IMR-90 (cell line): ENCODE data around the gene C2orf92. TPM values are rescaled to one million over a fixed set of nuclear protein-coding genes. Genes with fewer than 3 reads are reported as not detected.

Experiments
- ATAC-seq: fragments of 200-7000 bp; cut with Tn5 transposase; 2 replicates; pipeline ENCODE4 v1.9.1; 2020; ENCODE audit warnings: low read depth, mild to moderate bottlenecking, moderate library complexity
- BruUV-seq: library from RNA; stranded (reverse); fragments of 400-500 nt; replicated peaks from 2 replicates; lab custom pipeline; 2021; lab: Mats Ljungman, UMichigan
- CTCF ChIA-PET: fragments of 300-600 bp; formaldehyde crosslinking; extraction: SDS; loops from one replicate; lab custom pipeline; 2021; ENCODE audit warnings: antibody characterized with exemption; lab: Yijun Ruan, JAX
- POLR2A ChIA-PET: fragments of 300-600 bp; sonication (Branson Sonifier 250); formaldehyde crosslinking; loops from one replicate; lab custom pipeline; 2022; ENCODE audit warnings: antibody characterized with exemption; ENCODE audit not compliant: unreplicated experiment; lab: Charles Lee
- DNase-seq: peaks from one replicate; pipeline ENCODE4 v3.0.0; 2013
- H2AFZ ChIP-seq: replicated peaks from 2 replicates; pipeline ENCODE3; 2013; ENCODE audit warnings: low read length, mild to moderate bottlenecking; ENCODE audit not compliant: poor library complexity
- H2AK5ac ChIP-seq: 2 replicates; pipeline ENCODE4 v1.6.1; 2013; ENCODE audit warnings: low read depth, low read length, inconsistent platforms
- H2AK9ac ChIP-seq: replicated peaks from 2 replicates; pipeline ENCODE3; 2013; ENCODE audit warnings: mild to moderate bottlenecking, low read depth, low read length, moderate library complexity; ENCODE audit not compliant: poor library complexity
- H2BK120ac ChIP-seq: 2 replicates; pipeline ENCODE4 v1.6.1; 2013; ENCODE audit warnings: low read depth, low read length, inconsistent platforms
- H2BK15ac ChIP-seq: 3 replicates; pipeline ENCODE4 v1.6.1; 2013; ENCODE audit warnings: low read depth, low read length, inconsistent platforms
- H2BK20ac ChIP-seq: 2 replicates; pipeline ENCODE4 v1.6.1; 2013; ENCODE audit warnings: low read depth, mild to moderate bottlenecking, inconsistent platforms, low read length, moderate library complexity
- H2BK5ac ChIP-seq: 2 replicates; pipeline ENCODE4 v1.6.1; 2013; ENCODE audit warnings: mild to moderate bottlenecking, low read depth, low read length, inconsistent platforms; ENCODE audit not compliant: poor library complexity, severe bottlenecking
- H3K14ac ChIP-seq: replicated peaks from 2 replicates; pipeline ENCODE4 v1.6.1; 2013; ENCODE audit warnings: low read depth, low read length, inconsistent platforms
- H3K18ac ChIP-seq: 2 replicates; pipeline ENCODE4 v1.6.1; 2013; ENCODE audit warnings: low read depth, low read length, control low read depth
- H3K23ac ChIP-seq: 2 replicates; pipeline ENCODE4 v1.6.1; 2013; ENCODE audit warnings: low read depth, low read length, inconsistent platforms
- H3K27ac ChIP-seq: 2 replicates; pipeline ENCODE4 v1.5.1; 2013; ENCODE audit warnings: mild to moderate bottlenecking, control low read depth, low read length; ENCODE audit not compliant: insufficient read depth
- H3K27me3 ChIP-seq: 2 replicates; pipeline ENCODE4 v1.6.1; 2013; ENCODE audit warnings: low read length; ENCODE audit not compliant: control insufficient read depth, insufficient read depth
- H3K36me3 ChIP-seq: 2 replicates; pipeline ENCODE4 v1.6.1; 2013; ENCODE audit warnings: low read length, mixed read lengths; ENCODE audit not compliant: control insufficient read depth, insufficient read depth
- H3K4ac ChIP-seq: 2 replicates; pipeline ENCODE4 v1.6.1; 2013; ENCODE audit warnings: low read depth, low read length, inconsistent platforms
- H3K4me1 ChIP-seq: 2 replicates; pipeline ENCODE4 v1.6.1; 2013; ENCODE audit warnings: low read length, mixed read lengths; ENCODE audit not compliant: control insufficient read depth, insufficient read depth
- H3K4me2 ChIP-seq: 2 replicates; pipeline ENCODE4 v1.6.1; 2013; ENCODE audit warnings: low read depth, mild to moderate bottlenecking, control low read depth, low read length, moderate library complexity
- H3K4me3 ChIP-seq: 2 replicates; pipeline ENCODE4 v1.5.1; 2013; ENCODE audit warnings: low read depth, mild to moderate bottlenecking, control low read depth, low read length, moderate library complexity; ENCODE audit not compliant: insufficient read depth
- H3K56ac ChIP-seq: 2 replicates; pipeline ENCODE4 v1.6.1; 2013; ENCODE audit warnings: low read length, inconsistent platforms; ENCODE audit not compliant: insufficient read depth; ENCODE audit errors: extremely low read depth
- H3K79me1 ChIP-seq, 2 experiments: 2 replicates each; pipeline ENCODE4 v1.6.1; 2013; ENCODE audit warnings: low read length in 2 of 2, inconsistent platforms in 1 of 2, low read depth in 1 of 2
- H3K9ac ChIP-seq: 2 replicates; pipeline ENCODE4 v1.6.1; 2013; ENCODE audit warnings: low read depth, low read length, control low read depth
- H3K9me1 ChIP-seq: 2 replicates; pipeline ENCODE4 v1.6.1; 2013; ENCODE audit warnings: low read length, inconsistent platforms; ENCODE audit not compliant: insufficient read depth
- H3K9me3 ChIP-seq: 2 replicates; pipeline ENCODE4 v1.6.1; 2013; ENCODE audit warnings: low read length; ENCODE audit not compliant: control insufficient read depth, insufficient read depth
- H4K20me1 ChIP-seq: 2 replicates; pipeline ENCODE4 v1.6.1; 2013; ENCODE audit warnings: low read length, inconsistent platforms; ENCODE audit not compliant: insufficient read depth
- H4K5ac ChIP-seq: 2 replicates; pipeline ENCODE4 v1.6.1; 2013; ENCODE audit warnings: mild to moderate bottlenecking, low read depth, low read length, control low read depth
- H4K8ac ChIP-seq, 2 experiments: 2 replicates each; pipeline ENCODE4 v1.6.1; 2013; ENCODE audit warnings: low read depth in 2 of 2, low read length in 2 of 2, control low read depth in 1 of 2, inconsistent platforms in 1 of 2
- H4K91ac ChIP-seq: 2 replicates; pipeline ENCODE4 v1.6.1; 2013; ENCODE audit warnings: low read depth, low read length, inconsistent platforms; ENCODE audit not compliant: insufficient read depth
- BHLHE40 ChIP-seq: fragments of 150-350 bp; IDR thresholded peaks from 2 replicates; pipeline ENCODE4 v1.6.1; 2016; ENCODE audit warnings: mild to moderate bottlenecking, low read depth, low read length
- CEBPB ChIP-seq: IDR thresholded peaks from 2 replicates; pipeline ENCODE4 v1.6.1; 2012; ENCODE audit warnings: low read depth, low read length, improper control_type of control experiment
- CHD1 ChIP-seq: IDR thresholded peaks from 2 replicates; pipeline ENCODE4 v1.6.1; 2012; ENCODE audit warnings: low read depth, low read length, improper control_type of control experiment
- MAZ ChIP-seq: IDR thresholded peaks from 2 replicates; pipeline ENCODE4 v1.6.1; 2012; ENCODE audit warnings: low read depth, mild to moderate bottlenecking, low read length, improper control_type of control experiment, moderate library complexity, borderline replicate concordance
- NFE2L2 ChIP-seq: fragments of 150-350 bp; IDR thresholded peaks from 2 replicates; pipeline ENCODE4 v1.6.1; 2016; ENCODE audit warnings: low read depth, mild to moderate bottlenecking, low read length
- POLR2A ChIP-seq: IDR thresholded peaks from 2 replicates; pipeline ENCODE4 v1.6.1; 2012; ENCODE audit warnings: mild to moderate bottlenecking, low read depth, low read length
- RAD21 ChIP-seq: IDR thresholded peaks from 2 replicates; pipeline ENCODE4 v1.6.1; 2012; ENCODE audit warnings: low read length, improper control_type of control experiment
- SMC3 ChIP-seq: fragments of 150-350 bp; IDR thresholded peaks from 2 replicates; pipeline ENCODE4 v1.6.1; 2016; ENCODE audit warnings: low read depth, mild to moderate bottlenecking, antibody characterized with exemption, low read length, moderate library complexity
- USF2 ChIP-seq: fragments of 150-350 bp; IDR thresholded peaks from 2 replicates; pipeline ENCODE4 v1.6.1; 2017; ENCODE audit warnings: mild to moderate bottlenecking, antibody characterized with exemption, low read length, low read depth
- WGBS, 2 experiments: methylation state at CpG; one replicate each; pipeline versions ENCODE4 v1.1.5 to v1.1.7; 2013; ENCODE audit warnings: missing lambda C conversion rate in 2 of 2; ENCODE audit not compliant: insufficient read length in 1 of 2; ENCODE audit errors: extremely low coverage in 2 of 2; 5-methylcytosine and 5-hydroxymethylcytosine counted together
- dilution Hi-C: fragments of 300-500 bp; cut with HindIII; formaldehyde crosslinking; loops from one replicate; pipeline ENCODE4 v1.14.3; 2018; ENCODE audit warnings: low sequenced_read_pairs; ENCODE audit not compliant: unreplicated experiment
- in situ Hi-C: fragments of 300-500 bp; cut with MboI; formaldehyde crosslinking; loops from 3 replicates; pipeline ENCODE4 v1.14.3; 2019; ENCODE audit warnings: low sequenced_read_pairs, inconsistent platforms, mixed read lengths
- intact Hi-C: fragments of 100-400 bp; cut with micrococcal nuclease; formaldehyde crosslinking; loops from 2 replicates; pipeline ENCODE4 v1.10.0; 2022
- polyA plus RNA-seq, 3 experiments: library from polyadenylated mRNA; depleted of rRNA; stranded (reverse); fragments of >200 nt; gene quantifications; 2 replicates each; pipeline ENCODE4 v1.2.3, GENCODE V29; 2012; ENCODE audit warnings: low replicate concordance in 1 of 3
- total RNA-seq: library from RNA; depleted of rRNA; stranded (reverse); fragments of >200 nt; gene quantifications from 2 replicates; pipeline ENCODE4 v1.2.3, GENCODE V29; 2012
- TF ChIP-seq, protein P1 (sequence below): conservative IDR thresholded peaks from 2 replicates; pipeline ENCODE4 v1.5.1; 2012; ENCODE audit warnings: mild to moderate bottlenecking, low read depth, low read length, improper control_type of control experiment

The C2orf92 gene
- total and polyA plus RNA-seq, 2 of the 4 experiments (the other 2 are of a cell fraction) = 0.90 to 2.5 TPM

DNA sequence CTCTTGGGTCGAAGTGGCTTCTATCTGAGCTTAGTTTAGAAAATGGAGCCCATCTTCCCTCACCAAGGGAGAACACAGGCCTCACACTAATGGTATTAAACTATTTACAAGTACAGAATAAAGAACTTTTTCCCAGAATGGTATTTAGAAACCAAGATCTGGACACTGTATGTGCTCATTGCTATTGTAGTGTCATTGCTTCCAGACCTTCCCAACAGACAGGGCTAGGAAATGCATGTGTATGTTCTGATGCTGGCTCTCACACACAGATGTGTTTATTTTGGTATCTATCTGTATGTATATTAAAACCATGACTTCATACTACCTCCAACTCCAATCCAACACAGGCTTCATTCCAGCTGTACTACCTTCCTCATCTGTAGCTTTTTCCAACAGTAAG, 15.6 kb upstream of the C2orf92 start:
- Histone ChIP-seq H3K56ac (no peak overlapping the region), H3K27ac (no peak overlapping the region), H3K9me3 (peaks cover 15% of the 10 kb centered on the region), H3K14ac (no peak overlapping the region), H2BK15ac (no peak overlapping the region), H4K8ac (no peak overlapping the region), H3K4ac (no peak overlapping the region), H4K5ac (no peak overlapping the region), H2BK5ac (no peak overlapping the region), H3K4me2 (no peak overlapping the region), H2AK5ac (no peak overlapping the region), H4K91ac (no peak overlapping the region), H2BK20ac (no peak overlapping the region), H3K9me1 (peaks cover 6% of the 10 kb centered on the region; the same call in 1 of the 2 replicates), H3K4me3 (no peak overlapping the region), H2AFZ (no peak overlapping the region), H4K20me1 (no peaks in the 10 kb centered on the region), H3K27me3 (no peaks in the 10 kb centered on the region), H3K23ac (no peak overlapping the region), H2BK120ac (no peak overlapping the region), H3K9ac (no peak overlapping the region), H3K18ac (no peak overlapping the region), H3K4me1 (no peaks in the 10 kb centered on the region; the same call in 1 of the 2 replicates), H3K79me1 (peaks cover 0 to 9% of the 10 kb centered on the region in 2 experiments; a peak in 1 of 4 replicates), H2AK9ac (no peak overlapping the region), H3K36me3 (peaks cover 43% of the 10 kb centered on the region)
- TF ChIP-seq POLR2A = no peak
- TF ChIP-seq BHLHE40 = no peak
- TF ChIP-seq USF2 = no peak
- TF ChIP-seq, protein P1, sequence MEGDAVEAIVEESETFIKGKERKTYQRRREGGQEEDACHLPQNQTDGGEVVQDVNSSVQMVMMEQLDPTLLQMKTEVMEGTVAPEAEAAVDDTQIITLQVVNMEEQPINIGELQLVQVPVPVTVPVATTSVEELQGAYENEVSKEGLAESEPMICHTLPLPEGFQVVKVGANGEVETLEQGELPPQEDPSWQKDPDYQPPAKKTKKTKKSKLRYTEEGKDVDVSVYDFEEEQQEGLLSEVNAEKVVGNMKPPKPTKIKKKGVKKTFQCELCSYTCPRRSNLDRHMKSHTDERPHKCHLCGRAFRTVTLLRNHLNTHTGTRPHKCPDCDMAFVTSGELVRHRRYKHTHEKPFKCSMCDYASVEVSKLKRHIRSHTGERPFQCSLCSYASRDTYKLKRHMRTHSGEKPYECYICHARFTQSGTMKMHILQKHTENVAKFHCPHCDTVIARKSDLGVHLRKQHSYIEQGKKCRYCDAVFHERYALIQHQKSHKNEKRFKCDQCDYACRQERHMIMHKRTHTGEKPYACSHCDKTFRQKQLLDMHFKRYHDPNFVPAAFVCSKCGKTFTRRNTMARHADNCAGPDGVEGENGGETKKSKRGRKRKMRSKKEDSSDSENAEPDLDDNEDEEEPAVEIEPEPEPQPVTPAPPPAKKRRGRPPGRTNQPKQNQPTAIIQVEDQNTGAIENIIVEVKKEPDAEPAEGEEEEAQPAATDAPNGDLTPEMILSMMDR = no peak
- no peak for TF ChIP-seq SMC3
- TF ChIP-seq CHD1 = no peak
- TF ChIP-seq NFE2L2 = no peak
- no peak for TF ChIP-seq CEBPB
- TF ChIP-seq RAD21 = no peak
- no peak for TF ChIP-seq MAZ
- in situ Hi-C loops = loop anchor here (25.0 kb wide), 1 partner anchor 1592 kb away; no protein-coding TSS in a partner anchor
- ATAC-seq = no peak
- CTCF ChIA-PET = no interaction called here
- WGBS, 2 experiments = no CpG with 5 or more reads among the region's 1 CpG
- no TSS peak for BruUV-seq
- intact Hi-C loops = no loop called here
- DNase-seq = peak; percentile 31
- dilution Hi-C loops = no loop called here
- POLR2A ChIA-PET = no interaction called here
